GM18873 (cell line): Measurements from ENCODE around the gene PCDH15.

Experiments
- ATAC-seq: cut with Tn5 transposase; IDR thresholded peaks from one replicate; pipeline ENCODE4 v1.9.1; 2021; ENCODE audit warnings: mild to moderate bottlenecking, moderate library complexity, moderate number of reproducible peaks; ENCODE audit not compliant: unreplicated experiment, low FRiP score

PCDH15 gene

DNA sequence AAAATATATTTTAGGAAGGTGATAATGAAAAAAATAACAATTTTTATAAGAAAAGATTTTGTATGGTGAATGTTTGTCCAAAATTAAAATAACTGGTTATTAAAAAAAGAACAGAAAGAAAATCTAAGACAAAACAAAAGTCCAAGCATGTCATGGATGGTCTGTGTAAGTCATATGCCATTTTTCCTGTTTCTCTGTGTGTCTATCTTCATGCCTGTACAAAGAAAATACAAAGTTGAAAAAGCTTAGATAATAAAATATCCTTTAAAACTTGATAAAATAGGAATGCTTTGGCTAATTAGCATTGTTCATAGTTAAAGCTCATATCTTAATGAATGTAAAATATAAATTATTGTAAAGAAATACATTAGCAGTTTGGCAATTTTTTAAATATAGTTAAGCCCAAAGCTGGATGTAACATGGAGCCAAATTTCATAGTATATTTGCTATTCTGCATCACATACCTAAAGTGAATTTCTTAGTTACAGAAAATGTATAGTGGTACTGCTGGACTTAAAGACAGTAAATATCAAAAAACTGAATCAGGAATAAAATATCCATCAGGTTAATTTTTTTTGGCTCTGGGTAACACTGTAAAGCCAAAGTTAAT is 661.1 kb downstream of the PCDH15 start:
- no peak for ATAC-seq

DNA sequence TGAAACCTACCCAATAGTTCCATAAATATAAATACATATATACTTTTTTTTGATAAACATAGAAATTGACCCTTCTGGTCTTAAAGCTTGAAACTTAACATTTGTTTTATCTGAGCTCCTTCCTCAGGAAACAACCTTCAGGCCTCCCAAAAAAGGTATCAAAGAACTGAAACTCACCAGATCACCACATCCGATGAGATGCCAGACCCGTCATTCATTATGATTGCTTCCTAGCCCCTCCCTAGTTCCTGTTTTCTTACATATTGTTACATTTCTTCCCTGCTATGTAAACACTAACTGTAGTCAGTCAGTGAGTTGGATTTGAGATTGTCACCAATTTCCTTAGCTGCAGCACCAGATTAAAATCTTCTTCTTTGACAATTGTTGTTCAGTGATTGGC is 663.6 kb downstream of the PCDH15 start:
- no peak for ATAC-seq

DNA sequence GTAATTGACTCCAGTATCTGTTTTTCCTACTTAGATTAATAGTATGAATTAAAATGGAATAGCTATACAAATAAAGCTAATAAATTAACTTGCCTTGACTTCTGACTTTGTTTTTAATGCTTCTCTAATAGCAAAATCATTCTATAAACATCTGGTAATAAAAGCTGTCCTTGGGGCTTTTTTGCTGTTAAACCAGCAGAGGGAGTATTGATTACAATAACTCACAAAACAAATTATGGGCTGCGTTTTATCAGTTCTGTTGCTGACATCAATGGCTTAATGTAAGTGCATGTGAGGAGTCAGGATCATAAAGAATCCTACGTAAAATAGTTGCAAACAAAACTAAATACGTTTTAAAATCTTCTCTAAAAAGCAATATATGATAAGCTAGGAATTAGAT is 667.8 kb downstream of the PCDH15 start:
- ATAC-seq = no peak

DNA sequence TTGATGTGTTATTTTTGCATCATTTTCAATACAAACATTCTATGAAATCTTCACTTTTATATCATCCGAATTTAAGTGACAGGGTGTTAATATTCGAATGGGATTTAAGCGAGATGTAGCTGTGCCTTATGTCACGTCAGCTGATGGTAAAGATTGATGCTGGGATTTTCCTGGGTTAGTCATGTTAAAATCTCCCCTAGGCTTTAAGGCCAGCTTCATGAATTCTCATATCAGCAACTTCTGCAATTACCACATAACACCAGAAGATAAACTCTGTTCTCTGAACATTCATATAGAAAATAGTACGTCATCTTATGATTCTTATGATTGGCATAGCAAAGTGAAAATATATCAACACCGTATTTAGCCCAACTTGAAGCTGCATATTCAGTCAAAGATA is 669.2 kb downstream of the PCDH15 start:
- no peak for ATAC-seq

DNA sequence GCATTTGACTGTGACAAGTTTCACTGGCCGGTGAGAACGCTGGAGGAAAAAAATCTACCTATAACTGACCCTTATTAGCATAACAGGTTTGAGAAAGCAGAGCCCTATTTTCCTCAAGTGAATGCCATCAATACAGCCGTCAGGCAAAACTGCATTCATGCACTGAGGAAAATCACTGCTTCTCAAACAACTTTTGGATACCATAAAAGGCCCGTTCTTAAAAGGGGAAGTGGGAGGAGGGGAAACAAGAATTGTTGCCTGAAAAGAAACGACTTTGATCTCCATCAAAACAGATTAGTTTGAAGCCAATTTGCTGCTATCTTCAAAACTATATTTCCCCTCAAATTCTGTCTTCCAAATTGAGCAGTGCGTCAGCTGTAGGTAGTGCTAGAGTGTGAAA is 670.6 kb downstream of the PCDH15 start:
- no peak for ATAC-seq

DNA sequence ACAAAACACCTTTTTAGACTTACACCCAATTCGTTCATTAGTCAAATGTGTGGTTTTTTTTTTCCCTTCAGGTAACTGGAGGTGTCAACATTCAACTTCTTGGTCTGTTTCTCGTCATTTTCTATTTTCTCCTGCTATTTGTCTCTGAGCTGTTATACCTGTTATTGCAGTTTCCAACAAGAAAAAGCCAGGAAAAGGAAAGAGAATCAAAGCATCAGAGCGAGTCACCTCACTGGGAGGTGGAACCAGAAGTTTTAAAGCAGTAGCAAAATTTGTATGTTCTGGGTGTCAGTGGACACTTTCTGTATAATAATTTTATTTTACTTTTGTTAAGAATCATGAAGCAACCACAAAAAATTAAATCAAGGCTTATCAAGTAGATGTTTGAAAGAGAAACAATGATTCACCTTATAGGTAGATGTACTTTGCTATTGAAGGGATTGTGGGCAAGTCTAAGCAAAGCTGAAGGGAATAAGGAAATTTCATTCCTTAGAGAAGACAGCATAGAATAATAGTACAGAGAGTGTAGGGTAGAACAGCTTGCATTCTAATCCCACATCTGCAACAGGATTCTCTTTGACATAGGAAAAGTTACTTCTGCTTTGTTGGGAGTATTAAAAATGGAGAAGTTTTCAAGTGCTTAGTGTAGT is 675.8 kb downstream of the PCDH15 start:
- ATAC-seq = no peak

DNA sequence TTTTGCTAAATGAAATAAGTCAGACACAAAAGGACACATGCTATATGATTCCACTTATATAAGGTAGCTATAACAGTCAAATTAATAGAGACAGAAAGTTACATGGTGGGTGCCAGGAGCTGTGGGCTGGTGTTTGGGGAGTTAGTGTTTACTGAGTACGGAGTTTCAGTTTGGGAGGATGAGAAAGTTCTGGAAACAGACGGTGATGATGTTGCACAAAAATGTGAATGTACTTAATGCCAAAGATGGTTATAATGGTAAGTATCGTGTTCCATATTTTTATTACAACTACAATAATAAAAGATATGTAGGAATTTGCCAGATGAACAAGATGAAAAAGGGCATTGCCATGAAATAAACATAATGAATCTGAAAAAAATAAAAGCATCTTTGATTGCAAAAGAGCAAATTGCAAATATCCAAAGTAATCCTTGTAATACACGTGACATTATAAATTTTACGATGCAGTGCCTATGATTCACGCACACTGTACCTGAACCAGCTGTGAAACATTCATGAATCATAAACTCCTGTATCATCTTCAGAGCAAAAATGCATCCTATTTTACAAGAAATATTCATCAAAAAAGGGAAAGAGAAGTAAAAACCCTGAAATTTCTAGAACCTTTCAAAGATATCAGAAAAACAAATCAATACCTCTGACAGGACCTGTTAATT is 676.7 kb downstream of the PCDH15 start:
- no peak for ATAC-seq

DNA sequence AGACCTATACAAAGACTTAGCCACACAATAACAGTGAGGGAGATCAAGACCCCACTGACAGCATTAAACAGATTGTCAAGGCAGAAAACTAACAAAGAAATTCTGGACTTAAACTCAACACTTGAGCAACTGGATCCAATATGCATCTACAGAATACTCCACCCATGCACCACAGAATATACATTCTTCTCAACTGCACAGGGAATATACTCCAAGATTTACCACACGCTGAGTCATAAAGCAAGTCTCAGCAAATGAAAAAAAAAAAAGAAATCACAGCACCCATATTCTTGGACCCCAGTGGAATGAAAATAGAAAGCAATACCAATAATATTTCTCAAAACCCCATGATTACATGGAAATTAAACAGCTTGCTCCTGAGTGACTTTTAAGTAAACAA is 680.2 kb downstream of the PCDH15 start:
- ATAC-seq = no peak

DNA sequence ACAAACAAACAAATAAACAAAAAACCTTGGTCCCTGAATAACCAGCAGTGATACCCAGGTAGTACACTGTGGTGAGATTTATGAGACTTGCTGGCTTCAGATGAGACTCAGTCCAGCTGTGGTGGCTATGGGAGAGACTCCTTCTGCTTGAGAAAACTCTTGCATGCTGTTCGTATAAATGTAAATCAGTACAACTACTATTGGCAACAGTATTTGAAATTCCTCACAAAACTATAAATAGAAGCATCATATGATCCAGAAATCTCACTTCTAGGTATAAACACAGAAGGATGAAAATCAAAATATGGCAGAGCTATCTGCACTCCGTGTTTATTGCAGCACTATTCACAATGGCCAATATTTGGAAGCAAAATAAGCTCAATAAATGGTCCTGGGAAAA is 692.1 kb downstream of the PCDH15 start:
- no peak for ATAC-seq

DNA sequence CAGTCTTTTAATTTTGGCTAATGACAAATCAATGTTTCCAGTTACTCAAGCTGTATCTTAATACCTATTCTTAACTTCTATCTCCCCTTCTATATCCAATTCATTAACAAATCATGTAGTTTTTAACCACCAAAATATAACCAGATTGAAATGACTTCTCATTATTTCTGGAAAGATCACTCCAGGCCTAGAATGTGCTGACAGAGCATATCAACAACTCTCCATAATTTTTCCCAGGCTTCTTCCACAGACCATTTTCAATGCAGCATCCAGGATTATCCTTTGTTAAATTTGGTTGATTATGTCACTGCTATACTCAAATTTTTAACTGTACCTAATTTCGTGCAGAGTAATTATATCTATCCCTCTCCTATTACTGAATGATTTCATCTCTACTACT is 704.1 kb downstream of the PCDH15 start:
- no peak for ATAC-seq

DNA sequence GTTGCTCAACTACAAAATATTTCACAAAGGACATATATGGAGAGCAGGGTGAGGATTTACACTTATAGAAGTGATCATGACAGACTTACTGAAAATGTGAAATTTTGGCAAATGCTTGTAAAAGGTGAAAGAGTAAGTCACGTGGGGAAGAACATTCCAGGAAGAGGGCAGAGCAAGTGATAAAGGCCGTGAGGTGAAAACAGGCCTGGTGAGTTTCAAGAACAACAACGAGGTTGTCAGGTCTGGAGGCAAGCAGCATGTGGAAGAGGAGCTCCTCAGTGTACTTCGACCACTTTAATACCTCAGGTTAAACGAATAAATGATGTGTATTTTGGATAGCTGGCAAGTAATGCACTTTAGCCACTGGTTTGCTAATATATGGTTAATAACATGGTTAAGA is 706.7 kb downstream of the PCDH15 start:
- ATAC-seq = no peak

DNA sequence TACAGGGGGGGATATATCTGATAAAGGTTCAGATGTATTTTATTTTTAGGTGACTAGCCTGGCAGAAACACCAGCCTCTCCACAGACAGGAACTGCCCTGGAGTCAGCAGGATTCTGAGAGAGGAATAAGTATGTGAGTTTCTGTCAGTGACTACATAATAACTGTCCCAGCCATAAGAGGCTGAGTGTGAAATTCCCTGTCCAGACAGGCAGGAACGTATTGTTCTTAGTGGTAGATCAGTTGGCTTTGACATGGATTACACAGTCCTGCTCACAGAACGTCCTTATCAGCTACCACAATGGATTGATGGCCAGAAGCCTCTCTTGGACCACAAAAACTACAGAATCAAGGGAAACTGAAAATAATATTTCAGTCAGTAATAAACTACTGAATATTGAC is 709.8 kb downstream of the PCDH15 start:
- ATAC-seq = no peak

DNA sequence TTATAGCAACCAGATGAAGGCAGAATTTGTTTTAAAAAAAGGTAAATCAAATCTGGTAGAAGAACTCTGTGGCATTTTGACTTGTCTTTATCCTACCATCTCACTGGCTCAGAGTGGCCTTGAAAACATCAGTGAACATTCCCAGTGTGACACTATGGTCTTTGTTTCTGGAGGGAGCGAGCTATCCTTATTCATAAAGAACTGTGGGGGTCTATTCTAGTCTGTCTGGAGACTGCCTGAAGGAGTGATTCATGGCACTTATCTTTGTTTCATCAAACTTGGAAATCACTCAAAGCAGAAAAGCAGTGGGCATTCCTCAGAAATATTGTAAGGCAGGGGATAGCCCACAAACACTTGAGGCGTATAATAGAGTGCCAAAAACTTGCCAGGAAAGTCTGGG is 719.1 kb downstream of the PCDH15 start:
- ATAC-seq = no peak

DNA sequence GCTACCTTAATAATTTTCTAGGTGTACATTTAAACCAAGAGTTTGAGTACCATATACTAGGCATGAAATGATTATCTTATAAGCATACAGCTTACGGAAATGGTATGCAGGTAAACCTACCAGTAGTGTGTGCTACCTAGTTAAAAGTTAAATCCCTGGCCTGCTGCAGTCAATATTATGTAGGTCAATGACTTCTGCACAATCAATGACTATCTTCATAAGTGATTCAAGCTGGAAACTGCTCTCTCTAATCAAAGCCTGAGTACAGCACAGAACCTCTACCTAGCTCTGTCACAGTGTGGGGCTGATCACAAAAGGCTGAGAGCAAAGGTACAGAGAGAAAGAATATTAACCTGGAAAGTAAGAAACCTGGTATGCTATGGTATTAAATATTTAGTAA is 733.7 kb downstream of the PCDH15 start:
- no peak for ATAC-seq

DNA sequence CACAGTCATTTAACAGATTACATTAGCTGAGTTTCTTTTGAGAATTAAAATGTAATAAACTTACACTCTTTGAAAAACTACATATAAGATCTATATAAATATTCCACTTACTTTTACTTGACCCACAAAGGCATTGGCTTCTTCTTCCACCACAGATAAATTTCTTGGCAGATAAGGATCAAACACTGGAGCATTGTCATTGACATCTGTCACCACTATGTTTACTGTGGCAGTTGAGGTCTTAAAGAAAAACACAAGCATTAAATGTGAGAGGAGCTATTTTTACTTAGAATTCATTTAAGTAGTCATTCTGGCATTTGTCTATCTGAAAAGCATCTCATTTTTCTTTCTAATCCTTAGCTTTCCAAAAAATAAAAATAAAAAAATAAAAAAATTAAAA is 734.4 kb downstream of the PCDH15 start:
- ATAC-seq = no peak

DNA sequence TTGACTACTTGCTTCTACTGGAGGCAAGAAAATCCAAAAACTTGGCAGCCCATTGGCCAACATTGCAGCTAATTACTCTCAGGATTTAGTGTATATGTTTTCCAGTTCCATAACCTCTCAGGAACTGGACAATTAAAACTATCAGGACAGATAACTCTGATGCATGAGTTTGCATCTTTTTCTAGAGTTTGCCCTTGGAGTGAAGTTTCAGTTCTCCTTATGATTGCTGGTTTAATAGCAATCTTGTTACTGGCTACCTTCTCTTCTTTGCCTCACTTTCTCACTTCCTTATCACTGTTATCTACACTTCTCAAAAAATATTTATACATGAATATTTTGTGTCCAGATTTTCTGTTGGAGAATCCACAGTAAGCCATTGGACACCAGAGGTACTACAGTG is 735.9 kb downstream of the PCDH15 start:
- ATAC-seq = no peak

DNA sequence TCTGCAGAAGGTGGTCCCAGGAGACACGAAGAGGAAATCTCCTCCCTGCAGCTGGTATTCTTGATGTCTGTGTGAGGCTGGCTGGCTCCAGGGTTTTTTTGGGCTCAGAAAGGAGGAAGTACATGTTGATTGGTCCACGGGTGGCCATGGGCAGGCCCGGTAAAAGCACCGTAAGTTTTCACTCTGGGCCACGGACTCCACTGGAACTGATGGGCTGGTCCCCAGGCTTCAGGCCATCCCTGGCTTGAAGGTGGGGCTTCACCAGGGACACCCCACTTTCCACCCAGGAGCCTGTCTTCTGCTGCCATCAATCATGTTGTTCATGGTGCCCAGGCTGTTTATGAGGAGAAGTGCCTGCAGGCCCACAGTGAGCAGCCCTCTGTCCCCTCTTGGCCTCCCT is 736.8 kb downstream of the PCDH15 start:
- ATAC-seq = no peak

DNA sequence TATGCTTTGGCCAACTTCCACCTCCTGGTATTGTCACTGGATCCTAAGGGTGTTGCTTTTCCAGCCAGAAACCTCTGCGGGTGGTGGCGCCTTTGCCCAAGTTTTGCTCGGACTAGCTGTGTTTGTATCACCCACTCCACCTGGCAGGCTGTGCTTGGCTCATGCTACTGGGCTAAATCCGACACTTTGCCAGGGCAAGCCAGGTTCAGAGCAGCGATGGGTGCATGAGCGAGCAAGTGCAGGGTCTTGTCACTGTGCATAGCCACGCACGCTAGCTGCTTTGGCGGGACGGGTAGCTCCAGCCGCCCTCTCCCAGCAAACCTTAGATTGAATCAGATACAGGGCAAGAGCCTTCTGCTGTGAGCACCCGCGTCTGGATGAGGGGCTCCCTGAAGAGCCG is 737.5 kb downstream of the PCDH15 start:
- no peak for ATAC-seq

DNA sequence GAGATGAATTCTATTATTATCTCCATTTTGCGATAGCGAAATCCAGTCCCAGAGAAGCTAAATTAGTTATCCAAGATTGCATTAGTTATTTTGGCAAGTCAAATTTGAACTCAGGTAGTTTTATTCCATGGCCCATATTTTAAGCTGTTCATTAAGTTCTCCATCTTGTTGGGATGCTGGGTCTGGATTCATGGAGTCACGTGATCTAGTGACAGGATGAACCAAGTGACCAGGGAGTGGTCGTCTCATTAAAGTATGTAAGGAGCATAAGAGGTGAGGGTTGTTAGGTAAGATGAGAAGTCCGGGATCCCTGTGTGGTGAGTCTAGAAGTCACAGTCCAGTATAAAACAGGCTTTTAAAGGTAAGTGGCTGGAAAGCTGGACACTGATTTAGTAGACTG is 740.5 kb downstream of the PCDH15 start:
- no peak for ATAC-seq

DNA sequence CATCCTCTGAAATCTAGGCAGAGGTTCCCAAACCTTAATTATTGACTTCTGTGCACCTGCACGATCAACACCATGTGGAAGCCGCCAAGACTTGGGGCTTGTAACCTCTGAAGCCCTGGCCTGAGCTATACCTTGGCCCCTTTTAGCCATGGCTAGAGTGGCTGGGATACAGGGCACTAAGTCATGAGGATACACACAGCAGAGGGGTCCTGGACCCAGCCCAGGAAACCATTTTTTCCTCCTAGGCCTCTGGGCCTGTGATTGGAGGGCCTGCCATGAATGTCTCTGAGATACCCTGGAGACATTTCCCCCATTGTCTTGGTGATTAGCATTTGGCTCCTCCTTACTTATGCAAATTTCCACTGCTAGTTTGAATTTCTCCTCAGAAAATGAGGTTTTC is 743.7 kb downstream of the PCDH15 start:
- no peak for ATAC-seq

DNA sequence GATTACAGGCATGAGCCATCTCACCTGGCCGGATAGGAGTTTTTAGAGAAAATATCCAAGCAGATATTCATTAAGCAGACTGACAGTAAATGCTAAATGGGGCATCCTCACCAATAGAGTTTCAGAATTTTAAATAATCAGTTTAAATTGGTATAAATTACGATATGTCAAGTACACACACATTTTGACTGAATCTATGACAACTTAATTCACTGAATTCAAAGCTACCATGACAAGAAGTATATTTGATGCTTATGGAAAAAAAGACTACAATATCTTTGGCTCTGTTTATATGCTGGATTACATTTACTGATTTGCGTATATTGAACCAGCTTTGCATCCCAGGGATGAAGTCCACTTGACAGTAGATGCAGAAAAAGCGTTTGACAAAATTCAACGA is 774.7 kb downstream of the PCDH15 start:
- no peak for ATAC-seq

DNA sequence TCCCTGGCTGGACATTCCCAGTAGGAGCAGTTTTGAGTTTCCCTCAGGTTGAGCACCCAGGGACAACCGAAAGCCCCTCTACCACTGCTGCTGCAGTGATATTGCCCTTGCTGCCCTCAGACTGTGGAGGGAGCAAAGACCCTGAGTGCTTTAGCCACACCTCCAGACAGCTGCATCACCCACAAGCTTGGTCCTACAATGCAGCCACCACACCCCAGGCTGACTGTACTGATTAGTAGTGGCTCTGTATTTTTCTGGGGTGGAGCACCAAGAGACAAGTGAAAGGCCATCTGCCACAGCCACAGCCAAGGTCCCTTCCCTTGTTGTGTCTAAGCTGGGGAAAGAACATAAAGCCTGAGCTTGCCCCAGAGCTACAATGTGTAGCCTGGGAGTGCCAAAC is 789.9 kb downstream of the PCDH15 start:
- no peak for ATAC-seq
